Coronary artery (tissue), 2 donors: ENCODE data around the gene SPRED2.

Source experiments
- DNase-seq: peaks from one replicate; pipeline ENCODE4 v3.0.0-alpha.2; 2017; ENCODE audit warnings: low spot score
- H3K27ac ChIP-seq, 2 donors: fragments of 200-600 bp; sonication (generic); one replicate each; pipeline ENCODE4 v1.5.1; 2016 to 2019
- H3K4me3 ChIP-seq: fragments of 200-600 bp; sonication (generic); 2 replicates; pipeline ENCODE4 v1.5.1; 2016; ENCODE audit warnings: mild to moderate bottlenecking, moderate library complexity
- CTCF ChIP-seq: fragments of 200-600 bp; sonication (generic); IDR thresholded peaks from one replicate; pipeline ENCODE4 v1.5.1; 2019; ENCODE audit warnings: antibody characterized with exemption

SPRED2 gene

GRCh38 chr2:65415091-65415490, 17.3 kb downstream of the SPRED2 start:
- H3K4me3 ChIP-seq, result no peak overlapping the region
- H3K27ac ChIP-seq, result no peak overlapping the region
- no peak for DNase-seq
- no peak for TF ChIP-seq CTCF

GRCh38 chr2:65413610-65414009, 18.8 kb downstream of the SPRED2 start:
- H3K27ac ChIP-seq, result no peak overlapping the region
- no peak for TF ChIP-seq CTCF
- no peak overlapping the region for H3K4me3 ChIP-seq
- no peak for DNase-seq

- DNase-seq, result no peak
These were observed 19.3 kb downstream of the SPRED2 start for GRCh38 chr2:65413106-65413505.

GRCh38 chr2:65411056-65411795, 21.2 kb downstream of the SPRED2 start:
- DNase-seq, result no peak
- no peak for TF ChIP-seq CTCF
- H3K27ac ChIP-seq, result no peak overlapping the region
- H3K4me3 ChIP-seq, result no peak overlapping the region

More at GRCh38 chr2:65413106-65413505, 19.3 kb downstream of the SPRED2 start:
- H3K27ac ChIP-seq, result no peak overlapping the region
- no peak for TF ChIP-seq CTCF
- no peak overlapping the region for H3K4me3 ChIP-seq

GRCh38 chr2:65409045-65409444, 23.4 kb downstream of the SPRED2 start:
- no peak for TF ChIP-seq CTCF
- H3K4me3 ChIP-seq, result no peak overlapping the region
- H3K27ac ChIP-seq, result no peak overlapping the region
- DNase-seq, result no peak

- no peak for TF ChIP-seq CTCF
- Histone ChIP-seq H3K4me3 (no peak overlapping the region), H3K27ac (no peak overlapping the region)
- no peak for DNase-seq
These were observed 25.2 kb downstream of the SPRED2 start for GRCh38 chr2:65407240-65407639.

- no peak for TF ChIP-seq CTCF
- no peak overlapping the region for H3K4me3 ChIP-seq
- no peak for DNase-seq
- H3K27ac ChIP-seq, result no peak overlapping the region
These were observed 27.3 kb downstream of the SPRED2 start for GRCh38 chr2:65404988-65405697.
